Measurements from ENCODE around the gene TMOD1.

TMOD1 gene

GRCh38 chr9:97551308-97551707 lies 49.8 kb downstream of the TMOD1 start:
- no peak for DNase-seq

- DNase-seq = no peak
Observed at GRCh38 chr9:97553141-97553540, 51.7 kb downstream of the TMOD1 start.

- DNase-seq = no peak
Observed at GRCh38 chr9:97553841-97554240, 52.4 kb downstream of the TMOD1 start.

- no peak for DNase-seq
Observed at GRCh38 chr9:97554566-97555075, 53.2 kb downstream of the TMOD1 start.

GRCh38 chr9:97555164-97555563 lies 53.7 kb downstream of the TMOD1 start:
- DNase-seq = no peak

GRCh38 chr9:97556036-97556720 lies 54.7 kb downstream of the TMOD1 start:
- DNase-seq = no peak

- DNase-seq = no peak
Observed at GRCh38 chr9:97556721-97557605, 55.5 kb downstream of the TMOD1 start.

- peak; percentile 52 for DNase-seq
Observed at GRCh38 chr9:97557606-97558095, 56.2 kb downstream of the TMOD1 start.

- DNase-seq = no peak
Observed at GRCh38 chr9:97558701-97559101, 57.2 kb downstream of the TMOD1 start.

GRCh38 chr9:97559111-97559514 lies 57.6 kb downstream of the TMOD1 start:
- DNase-seq = no peak

GRCh38 chr9:97560154-97560553 lies 58.7 kb downstream of the TMOD1 start:
- DNase-seq = no peak

- DNase-seq = no peak
Observed at GRCh38 chr9:97560851-97561250, 59.4 kb downstream of the TMOD1 start.

GRCh38 chr9:97561501-97561900 lies 60.0 kb downstream of the TMOD1 start:
- DNase-seq = no peak

GRCh38 chr9:97562542-97562941 lies 61.1 kb downstream of the TMOD1 start:
- no peak for DNase-seq

GRCh38 chr9:97563458-97564135 lies 62.1 kb downstream of the TMOD1 start:
- peak; percentile 43 for DNase-seq

GRCh38 chr9:97564291-97565175 lies 63.1 kb downstream of the TMOD1 start:
- peak; percentile 11 for DNase-seq

GRCh38 chr9:97565262-97565661 lies 63.8 kb downstream of the TMOD1 start:
- DNase-seq = no peak

- no peak for DNase-seq
Observed at GRCh38 chr9:97567182-97567893, 65.9 kb downstream of the TMOD1 start.

- DNase-seq = no peak
Observed at GRCh38 chr9:97567894-97568202, 66.4 kb downstream of the TMOD1 start.

GRCh38 chr9:97568461-97569275 lies 67.2 kb downstream of the TMOD1 start:
- no peak for DNase-seq

GRCh38 chr9:97570899-97571298 lies 69.4 kb downstream of the TMOD1 start:
- no peak for DNase-seq

All from COR-L47 (cell line).